Caco-2 (cell line): Measurements from ENCODE around the gene SMCO4. TPM values are rescaled to one million over a fixed set of nuclear protein-coding genes. Genes with fewer than 3 reads are reported as not detected.

ENCODE experiments used
- BruUV-seq: library from RNA; stranded (reverse); fragments of 400-500 nt; replicated peaks from 2 replicates; lab custom pipeline; 2021; lab: Mats Ljungman, UMichigan
- CTCF ChIA-PET: fragments of 300-600 bp; sonication (Branson Sonifier 250); formaldehyde crosslinking; loops from one replicate; lab custom pipeline; 2022; ENCODE audit warnings: antibody characterized with exemption; lab: Charles Lee
- POLR2A ChIA-PET: fragments of 300-600 bp; sonication (Branson Sonifier 250); formaldehyde crosslinking; loops from one replicate; lab custom pipeline; 2022; ENCODE audit warnings: antibody characterized with exemption; lab: Charles Lee
- DNase-seq, 2 experiments: peaks; one replicate each; pipeline versions ENCODE4 v3.0.0 to v3.0.0-alpha.2; 2020 to 2022
- H3K27me3 ChIP-seq: replicated peaks from 2 replicates; pipeline ENCODE4 v1.6.0; 2011; ENCODE audit warnings: low read length; ENCODE audit not compliant: control insufficient read depth, insufficient read depth
- H3K36me3 ChIP-seq: 2 replicates; pipeline ENCODE4 v1.5.1; 2011; ENCODE audit warnings: low read length; ENCODE audit not compliant: control insufficient read depth, insufficient read depth
- H3K4me1 ChIP-seq: fragments of 250-450 bp; sonication (Bioruptor Pico); 2 replicates; pipeline ENCODE4 v1.5.1; 2020; ENCODE audit warnings: mild to moderate bottlenecking
- H3K4me3 ChIP-seq: 2 replicates; pipeline ENCODE4 v1.5.1; 2011; ENCODE audit warnings: low read depth, mild to moderate bottlenecking, control low read depth, low read length
- H3K9me3 ChIP-seq: fragments of 250-450 bp; sonication (Bioruptor Pico); 2 replicates; pipeline ENCODE4 v1.5.1; 2020; ENCODE audit warnings: mild to moderate bottlenecking, moderate library complexity
- H3K27ac Mint-ChIP-seq: one replicate; pipeline ENCODE4 v1.8.0; 2022; ENCODE audit warnings: mixed read lengths; ENCODE audit not compliant: unreplicated experiment
- H3K27me3 Mint-ChIP-seq: one replicate; pipeline ENCODE4 v1.8.0; 2022; ENCODE audit warnings: mixed read lengths; ENCODE audit not compliant: insufficient read depth, unreplicated experiment
- H3K36me3 Mint-ChIP-seq: one replicate; pipeline ENCODE4 v1.8.0; 2022; ENCODE audit warnings: mild to moderate bottlenecking, mixed read lengths; ENCODE audit not compliant: insufficient read depth, unreplicated experiment
- H3K4me1 Mint-ChIP-seq: one replicate; pipeline ENCODE4 v1.8.0; 2022; ENCODE audit warnings: low read depth, mixed read lengths; ENCODE audit not compliant: unreplicated experiment
- H3K4me3 Mint-ChIP-seq: one replicate; pipeline ENCODE4 v1.8.0; 2022; ENCODE audit warnings: mild to moderate bottlenecking, moderate library complexity, mixed read lengths; ENCODE audit not compliant: unreplicated experiment
- H3K9me3 Mint-ChIP-seq: one replicate; pipeline ENCODE4 v1.8.0; 2022; ENCODE audit warnings: mixed read lengths; ENCODE audit not compliant: unreplicated experiment
- intact Hi-C: fragments of 100-400 bp; cut with micrococcal nuclease; formaldehyde crosslinking; loops from one replicate; pipeline ENCODE4 v1.10.0; 2022; ENCODE audit not compliant: unreplicated experiment
- total RNA-seq: library from RNA; stranded (reverse); gene quantifications from 2 replicates; pipeline ENCODE4 v1.2.3, GENCODE V29; 2022
- TF ChIP-seq, protein P1 (sequence below), 2 experiments: fragments of 200-600 bp in 1 of 2; IDR thresholded peaks; 1 replicate in 1 of 2; 2 replicates in 1 of 2; pipeline versions ENCODE4 v1.5.1 to v1.8.0; 2011 to 2022; ENCODE audit warnings: antibody characterized with exemption in 1 of 2, control low read depth in 1 of 2, inconsistent platforms in 1 of 2, low read depth in 1 of 2, low read length in 1 of 2, mild to moderate bottlenecking in 1 of 2, moderate library complexity in 1 of 2; ENCODE audit not compliant: insufficient read depth in 1 of 2, severe bottlenecking in 1 of 2, unreplicated experiment in 1 of 2

SMCO4 gene
- total RNA-seq, 1 experiment from 2014 or later = 46.3 TPM

DNA sequence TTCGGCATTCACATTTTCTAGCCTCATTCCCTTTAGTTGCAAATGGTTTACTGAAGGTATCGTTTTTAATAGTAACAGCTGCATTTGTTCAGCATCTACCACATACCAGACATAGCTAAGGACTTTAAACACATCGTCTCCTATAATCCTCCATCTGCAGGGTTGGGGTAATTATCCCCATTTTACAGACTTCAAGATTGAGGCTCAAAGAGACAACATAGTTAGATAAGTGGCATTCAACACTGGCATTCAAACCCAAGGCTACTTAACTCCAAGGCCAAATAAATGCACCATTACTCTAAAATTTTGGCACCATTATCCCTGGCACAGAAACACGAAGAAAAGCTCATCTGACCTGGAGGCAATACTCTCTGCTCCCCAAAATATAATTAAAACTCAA is 28.5 kb downstream of the SMCO4 start:
- Histone ChIP-seq H3K27me3 (no peaks in the 10 kb centered on the region), H3K36me3 (no peaks in the 10 kb centered on the region), H3K4me3 (no peak overlapping the region), H3K9me3 (no peaks in the 10 kb centered on the region), H3K4me1 (no peaks in the 10 kb centered on the region)
- ChIA-PET CTCF (no interaction called here), POLR2A (no interaction called here)
- no TSS peak for BruUV-seq
- Mint-ChIP-seq H3K9me3 (peaks cover 4% of the 10 kb centered on the region), H3K27me3 (no peaks in the 10 kb centered on the region), H3K4me3 (no peak overlapping the region), H3K27ac (no peak overlapping the region), H3K36me3 (no peaks in the 10 kb centered on the region), H3K4me1 (peaks cover 7% of the 10 kb centered on the region)
- DNase-seq = no peak
- intact Hi-C loops = no loop called here
- TF ChIP-seq, protein P1, sequence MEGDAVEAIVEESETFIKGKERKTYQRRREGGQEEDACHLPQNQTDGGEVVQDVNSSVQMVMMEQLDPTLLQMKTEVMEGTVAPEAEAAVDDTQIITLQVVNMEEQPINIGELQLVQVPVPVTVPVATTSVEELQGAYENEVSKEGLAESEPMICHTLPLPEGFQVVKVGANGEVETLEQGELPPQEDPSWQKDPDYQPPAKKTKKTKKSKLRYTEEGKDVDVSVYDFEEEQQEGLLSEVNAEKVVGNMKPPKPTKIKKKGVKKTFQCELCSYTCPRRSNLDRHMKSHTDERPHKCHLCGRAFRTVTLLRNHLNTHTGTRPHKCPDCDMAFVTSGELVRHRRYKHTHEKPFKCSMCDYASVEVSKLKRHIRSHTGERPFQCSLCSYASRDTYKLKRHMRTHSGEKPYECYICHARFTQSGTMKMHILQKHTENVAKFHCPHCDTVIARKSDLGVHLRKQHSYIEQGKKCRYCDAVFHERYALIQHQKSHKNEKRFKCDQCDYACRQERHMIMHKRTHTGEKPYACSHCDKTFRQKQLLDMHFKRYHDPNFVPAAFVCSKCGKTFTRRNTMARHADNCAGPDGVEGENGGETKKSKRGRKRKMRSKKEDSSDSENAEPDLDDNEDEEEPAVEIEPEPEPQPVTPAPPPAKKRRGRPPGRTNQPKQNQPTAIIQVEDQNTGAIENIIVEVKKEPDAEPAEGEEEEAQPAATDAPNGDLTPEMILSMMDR (IDR thresholded peaks at IDR 0.05; ENCODE audit: insufficient read depth in 1 of 2, low read depth in 1 of 2, low read length in 1 of 2, severe bottlenecking in 1 of 2, unreplicated experiment in 1 of 2) = no peak

DNA sequence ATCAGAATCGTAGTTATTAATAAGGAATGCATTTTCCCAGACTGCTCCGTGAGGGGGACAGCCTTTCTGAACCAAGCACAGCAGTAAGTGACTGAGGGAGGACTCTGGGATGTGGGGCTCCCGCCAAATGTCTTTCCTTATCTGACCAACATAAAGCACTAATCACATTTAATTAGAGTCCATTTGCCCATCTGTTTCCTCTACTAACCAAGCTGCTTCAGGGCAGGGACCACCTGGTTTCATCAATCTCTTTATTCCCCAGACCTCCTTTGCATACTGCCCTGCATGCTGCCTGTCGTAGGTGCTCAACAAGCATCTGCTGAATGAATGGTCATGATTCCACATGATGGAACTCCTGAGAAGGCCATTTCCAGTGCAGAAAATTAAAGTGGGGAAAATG is 29.4 kb downstream of the SMCO4 start:
- ChIA-PET POLR2A (no interaction called here), CTCF (no interaction called here)
- no TSS peak for BruUV-seq

DNA sequence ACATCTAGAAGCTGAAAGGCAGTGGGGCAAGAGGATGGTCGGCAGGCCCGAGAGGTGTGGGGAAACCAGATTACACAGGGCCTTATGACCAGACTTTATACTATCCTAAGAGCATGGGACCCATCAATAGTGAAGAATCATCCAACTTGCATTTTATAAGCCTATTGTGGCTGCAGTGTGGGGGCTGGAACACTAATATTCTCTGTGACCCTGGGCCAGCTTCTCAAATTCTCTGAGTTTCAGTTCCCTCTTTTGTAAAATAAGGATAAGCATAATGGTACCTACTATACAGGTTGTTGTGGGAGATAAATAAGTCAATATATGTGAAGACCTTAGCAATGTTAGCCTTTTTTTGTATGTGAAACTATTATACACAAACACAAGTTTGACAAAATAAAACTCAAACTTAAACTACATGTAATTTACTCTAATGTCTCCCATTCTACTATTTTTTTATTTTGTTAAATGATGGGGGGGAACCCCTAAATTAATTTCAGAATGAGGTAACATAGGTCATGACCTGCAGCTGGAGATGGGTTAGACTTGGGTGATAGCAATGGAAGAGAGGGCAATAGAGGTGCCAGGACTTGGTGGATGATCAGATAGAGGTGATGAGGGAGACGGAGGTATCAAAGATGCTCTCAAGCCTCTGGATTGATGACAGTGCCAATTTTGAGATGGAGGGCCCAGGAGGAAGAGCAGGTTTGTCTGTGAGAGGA is 30.1 kb downstream of the SMCO4 start:
- TF ChIP-seq, protein P1 (IDR thresholded peaks at IDR 0.05; ENCODE audit: insufficient read depth in 1 of 2, low read depth in 1 of 2, low read length in 1 of 2, severe bottlenecking in 1 of 2, unreplicated experiment in 1 of 2) = no peak
- POLR2A ChIA-PET = no interaction called here
- no peak for DNase-seq
- no peak overlapping the region for H3K4me3 ChIP-seq
- H3K9me3 ChIP-seq = no peaks in the 10 kb centered on the region
- CTCF ChIA-PET = no interaction called here
- H3K4me1 ChIP-seq = no peaks in the 10 kb centered on the region
- intact Hi-C loops = no loop called here
- H3K27me3 Mint-ChIP-seq = no peaks in the 10 kb centered on the region
- H3K9me3 Mint-ChIP-seq = peaks cover 14% of the 10 kb centered on the region
- H3K27ac Mint-ChIP-seq = no peak overlapping the region
- no peaks in the 10 kb centered on the region for H3K36me3 ChIP-seq
- no peaks in the 10 kb centered on the region for H3K36me3 Mint-ChIP-seq
- no peaks in the 10 kb centered on the region for H3K27me3 ChIP-seq
- no TSS peak for BruUV-seq
- H3K4me3 Mint-ChIP-seq = no peak overlapping the region
- H3K4me1 Mint-ChIP-seq = peaks cover 5% of the 10 kb centered on the region

More for the DNA sequence above, 29.4 kb downstream of the SMCO4 start:
- Histone ChIP-seq H3K4me1 (no peaks in the 10 kb centered on the region), H3K4me3 (no peak overlapping the region), H3K27me3 (no peaks in the 10 kb centered on the region), H3K9me3 (no peaks in the 10 kb centered on the region), H3K36me3 (no peaks in the 10 kb centered on the region)
- Mint-ChIP-seq H3K36me3 (no peaks in the 10 kb centered on the region), H3K27ac (no peak overlapping the region), H3K4me3 (no peak overlapping the region), H3K9me3 (peaks cover 8% of the 10 kb centered on the region), H3K4me1 (peaks cover 7% of the 10 kb centered on the region), H3K27me3 (no peaks in the 10 kb centered on the region)
- intact Hi-C loops = no loop called here
- DNase-seq = no peak
- TF ChIP-seq, protein P1 (IDR thresholded peaks at IDR 0.05; ENCODE audit: insufficient read depth in 1 of 2, low read depth in 1 of 2, low read length in 1 of 2, severe bottlenecking in 1 of 2, unreplicated experiment in 1 of 2) = no peak
